PC-9 (cell line): Measurements from ENCODE around the gene SERPINF2. TPM values are rescaled to one million over a fixed set of nuclear protein-coding genes. Genes with fewer than 3 reads are reported as not detected.

Source experiments
- BruUV-seq: library from RNA; stranded (reverse); fragments of 400-500 nt; replicated peaks from 2 replicates; lab custom pipeline; 2021; lab: Mats Ljungman, UMichigan
- CTCF ChIA-PET: fragments of 300-600 bp; sonication (Branson Sonifier 250); formaldehyde crosslinking; loops from one replicate; lab custom pipeline; 2022; ENCODE audit warnings: antibody characterized with exemption; lab: Charles Lee
- POLR2A ChIA-PET: fragments of 300-600 bp; sonication (Branson Sonifier 250); formaldehyde crosslinking; loops from one replicate; lab custom pipeline; 2022; ENCODE audit warnings: antibody characterized with exemption; ENCODE audit not compliant: unreplicated experiment; lab: Charles Lee
- DNase-seq, 2 experiments: peaks; one replicate each; pipeline versions ENCODE4 v3.0.0 to v3.0.0-alpha.2; 2015 to 2022; ENCODE audit warnings: mixed read lengths in 1 of 2
- H2AFZ ChIP-seq: fragments of 200-600 bp; sonication (generic); 2 replicates; pipeline ENCODE4 v1.8.1; 2017; ENCODE audit warnings: antibody characterized with exemption
- H3F3A ChIP-seq: fragments of 200-600 bp; sonication (generic); 2 replicates; pipeline ENCODE4 v1.8.1; 2017; ENCODE audit warnings: antibody characterized with exemption, mild to moderate bottlenecking, low read depth; ENCODE audit not compliant: insufficient read depth
- H3K27ac ChIP-seq: fragments of 200-600 bp; sonication (generic); 2 replicates; pipeline ENCODE4 v1.6.1; 2016; ENCODE audit warnings: mixed run types
- H3K27me3 ChIP-seq: fragments of 200-600 bp; sonication (generic); 2 replicates; pipeline ENCODE4 v1.6.1; 2016; ENCODE audit warnings: low read depth, mixed run types; ENCODE audit not compliant: insufficient read depth
- H3K36me3 ChIP-seq: fragments of 200-600 bp; sonication (generic); 2 replicates; pipeline ENCODE4 v1.6.1; 2016; ENCODE audit warnings: low read depth, mixed run types
- H3K4me1 ChIP-seq: fragments of 200-600 bp; sonication (generic); replicated peaks from 2 replicates; pipeline ENCODE4 v1.6.1; 2016; ENCODE audit warnings: mixed run types; ENCODE audit not compliant: insufficient read depth
- H3K4me2 ChIP-seq: fragments of 200-600 bp; sonication (generic); 2 replicates; pipeline ENCODE4 v1.6.1; 2017; ENCODE audit warnings: mixed run types
- H3K4me3 ChIP-seq: fragments of 200-600 bp; sonication (generic); 2 replicates; pipeline ENCODE4 v1.6.1; 2016; ENCODE audit warnings: mixed run types
- H3K79me2 ChIP-seq: fragments of 200-600 bp; sonication (generic); 2 replicates; pipeline ENCODE4 v1.6.1; 2017; ENCODE audit warnings: low read depth, mixed run types
- H3K9me2 ChIP-seq: fragments of 200-600 bp; sonication (generic); 2 replicates; pipeline ENCODE4 v1.8.1; 2017; ENCODE audit warnings: mild to moderate bottlenecking; ENCODE audit not compliant: insufficient read depth
- H3K9me3 ChIP-seq: fragments of 200-600 bp; sonication (generic); 2 replicates; pipeline ENCODE4 v1.8.1; 2016; ENCODE audit warnings: low read depth; ENCODE audit not compliant: insufficient read depth
- H4K20me1 ChIP-seq: fragments of 200-600 bp; sonication (generic); 2 replicates; pipeline ENCODE4 v1.8.1; 2017; ENCODE audit not compliant: insufficient read depth
- CTCF ChIP-seq: fragments of 200-600 bp; sonication (generic); conservative IDR thresholded peaks from 2 replicates; pipeline ENCODE4 v1.6.1; 2017; ENCODE audit warnings: mixed run types, antibody characterized with exemption, mild to moderate bottlenecking, moderate library complexity
- EZH2 ChIP-seq: fragments of 200-600 bp; sonication (generic); IDR thresholded peaks from 2 replicates; pipeline ENCODE4 v1.8.0; 2017; ENCODE audit warnings: antibody characterized with exemption, low read depth
- intact Hi-C: fragments of 100-400 bp; cut with micrococcal nuclease; formaldehyde crosslinking; loops from one replicate; pipeline ENCODE4 v1.10.0; 2022; ENCODE audit not compliant: unreplicated experiment
- total RNA-seq: library from RNA; stranded (reverse); gene quantifications from 2 replicates; pipeline ENCODE4 v1.2.3, GENCODE V29; 2021

SERPINF2 gene
- total RNA-seq, 1 experiment from 2014 or later, result 9.5 TPM

- ChIA-PET POLR2A (no interaction called here), CTCF (interaction anchor here (0.6 to 1.1 kb wide), 2 partner anchors 33 to 63 kb away, joined by 3 to 4 read pairs; no protein-coding TSS in a partner anchor)
- H3K4me3 ChIP-seq, result no peak overlapping the region
- DNase-seq, result peak in 1 of 2 experiments; percentile 51
- H3F3A ChIP-seq, result peaks cover 10% of the 10 kb centered on the region; the same call in 1 of the 2 replicates
- no peak for TF ChIP-seq CTCF
- no peak for TF ChIP-seq EZH2
- no peaks in the 10 kb centered on the region for H3K27me3 ChIP-seq
- no peaks in the 10 kb centered on the region for H3K9me3 ChIP-seq
- no TSS peak for BruUV-seq
- intact Hi-C loops, result no loop called here
- H3K4me2 ChIP-seq, result no peak overlapping the region
- no peaks in the 10 kb centered on the region for H4K20me1 ChIP-seq
- H3K36me3 ChIP-seq, result no peaks in the 10 kb centered on the region
- no peaks in the 10 kb centered on the region for H3K9me2 ChIP-seq
- H3K4me1 ChIP-seq, result no peaks in the 10 kb centered on the region
- H3K79me2 ChIP-seq, result no peaks in the 10 kb centered on the region
- no peak overlapping the region for H2AFZ ChIP-seq
- no peak overlapping the region for H3K27ac ChIP-seq
These were observed 37.0 kb downstream of the SERPINF2 start for GRCh38 chr17:1779571-1780131.

DNA sequence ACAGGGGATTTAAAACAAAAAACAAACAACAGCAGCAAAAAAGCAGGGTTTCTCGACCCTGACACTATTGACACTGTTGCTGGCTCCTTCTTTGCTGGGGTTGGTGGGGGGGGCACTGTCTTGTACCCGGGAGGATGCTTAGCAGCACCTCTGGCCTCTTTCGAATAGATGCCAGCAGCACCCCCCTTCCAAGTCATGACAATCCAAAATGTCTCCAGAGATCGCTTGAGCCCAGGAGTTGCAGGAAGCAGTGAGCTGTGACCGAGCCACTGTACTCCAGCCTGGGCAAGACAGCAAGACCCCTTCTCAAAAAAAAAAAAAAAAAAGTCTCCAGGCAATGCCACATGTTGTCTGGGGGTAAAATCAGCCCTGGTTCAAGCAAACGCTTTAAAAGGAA is 39.5 kb downstream of the SERPINF2 start:
- no TSS peak for BruUV-seq
- H3K9me3 ChIP-seq, result no peaks in the 10 kb centered on the region
- intact Hi-C loops, result no loop called here
- peaks cover 2% of the 10 kb centered on the region for H3K4me1 ChIP-seq
- no peaks in the 10 kb centered on the region for H4K20me1 ChIP-seq
- H3K4me3 ChIP-seq, result no peak overlapping the region
- no peak for DNase-seq
- no peaks in the 10 kb centered on the region for H3K9me2 ChIP-seq
- H3K27ac ChIP-seq, result no peak overlapping the region
- no peaks in the 10 kb centered on the region; the same call in 1 of the 2 replicates for H3K36me3 ChIP-seq
- no peaks in the 10 kb centered on the region for H3K79me2 ChIP-seq
- H2AFZ ChIP-seq, result no peak overlapping the region
- H3F3A ChIP-seq, result peaks cover 10% of the 10 kb centered on the region; the same call in 1 of the 2 replicates
- TF ChIP-seq CTCF (no peak), EZH2 (no peak)
- POLR2A ChIA-PET, result no interaction called here
- no peaks in the 10 kb centered on the region for H3K27me3 ChIP-seq
- CTCF ChIA-PET, result interaction anchor here (0.6 to 0.7 kb wide), 2 partner anchors 8 to 65 kb away, joined by 4 read pairs; no protein-coding TSS in a partner anchor
- no peak overlapping the region for H3K4me2 ChIP-seq

GRCh38 chr17:1783271-1783670 is 40.6 kb downstream of the SERPINF2 start:
- POLR2A ChIA-PET, result interaction anchor here (0.6 kb wide), 2 partner anchors 85 to 487 kb away, joined by 4 to 5 read pairs; no protein-coding TSS in a partner anchor
- Histone ChIP-seq H4K20me1 (no peaks in the 10 kb centered on the region), H3K4me1 (peaks cover 10% of the 10 kb centered on the region), H3K36me3 (no peaks in the 10 kb centered on the region; the same call in 1 of the 2 replicates), H3K9me3 (no peaks in the 10 kb centered on the region), H3K4me2 (no peak overlapping the region), H3K9me2 (no peaks in the 10 kb centered on the region), H3K27me3 (no peaks in the 10 kb centered on the region), H3K79me2 (no peaks in the 10 kb centered on the region), H3K27ac (no peak overlapping the region), H2AFZ (no peak overlapping the region), H3F3A (peaks cover 15% of the 10 kb centered on the region; the same call in 1 of the 2 replicates), H3K4me3 (no peak overlapping the region)
- BruUV-seq, result no TSS peak
- no peak for DNase-seq
- TF ChIP-seq EZH2 (no peak), CTCF (no peak)
- CTCF ChIA-PET, result interaction anchor here (0.6 to 1.4 kb wide), 3 partner anchors 12 to 66 kb away, joined by 4 to 11 read pairs (median 6); no protein-coding TSS in a partner anchor
- intact Hi-C loops, result no loop called here
